Mucosa of stomach (tissue), 1 donor: Measurements from ENCODE around the gene FLACC1.
"Not testable (repeated sequence)": the region's sequence is repeated elsewhere in the genome, so short reads cannot be mapped to it uniquely, and the experiment has no call there.

Source experiments
- H3K27me3 ChIP-seq: one replicate; pipeline ENCODE4 v1.7.0; 2013; ENCODE audit warnings: mild to moderate bottlenecking, low read length; ENCODE audit not compliant: control insufficient read depth, insufficient read depth
- H3K36me3 ChIP-seq: one replicate; pipeline ENCODE4 v1.7.0; 2013; ENCODE audit warnings: low read length; ENCODE audit not compliant: control insufficient read depth, insufficient read depth
- H3K4me1 ChIP-seq: one replicate; pipeline ENCODE4 v1.7.0; 2013; ENCODE audit warnings: mild to moderate bottlenecking, low read length; ENCODE audit not compliant: control insufficient read depth, insufficient read depth
- H3K4me3 ChIP-seq: one replicate; pipeline ENCODE4 v1.7.0; 2013; ENCODE audit warnings: low read length
- H3K9ac ChIP-seq: one replicate; pipeline ENCODE4 v1.7.0; 2013; ENCODE audit warnings: mild to moderate bottlenecking, low read length, moderate library complexity
- H3K9me3 ChIP-seq: one replicate; pipeline ENCODE4 v1.7.0; 2013; ENCODE audit warnings: mild to moderate bottlenecking, low read length, moderate library complexity; ENCODE audit not compliant: control insufficient read depth
- donor health status: Pancreatic carcinoma.

The FLACC1 gene

DNA sequence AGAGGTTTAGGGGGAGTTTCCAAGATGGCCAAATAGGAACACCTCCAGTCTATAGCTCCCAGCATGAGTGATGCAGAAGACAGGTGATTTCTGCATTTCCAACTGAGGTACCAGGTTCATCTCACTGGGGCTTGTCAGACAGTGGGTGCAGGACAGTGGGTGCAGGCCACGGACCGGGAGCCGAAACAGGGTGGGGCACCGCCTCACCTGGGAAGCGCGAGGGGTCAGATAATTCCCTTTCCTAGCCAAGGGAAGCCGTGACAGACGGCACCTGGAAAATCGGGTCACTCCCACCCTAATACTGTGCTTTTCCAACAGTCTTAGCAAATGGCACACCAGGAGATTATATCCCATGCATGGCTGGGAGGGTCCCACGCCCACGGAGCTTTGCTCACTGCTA lies 57.2 kb downstream of the FLACC1 start:
- not testable (repeated sequence) for H3K36me3 ChIP-seq, H3K9ac ChIP-seq, H3K9me3 ChIP-seq, H3K4me3 ChIP-seq, H3K27me3 ChIP-seq, H3K4me1 ChIP-seq

DNA sequence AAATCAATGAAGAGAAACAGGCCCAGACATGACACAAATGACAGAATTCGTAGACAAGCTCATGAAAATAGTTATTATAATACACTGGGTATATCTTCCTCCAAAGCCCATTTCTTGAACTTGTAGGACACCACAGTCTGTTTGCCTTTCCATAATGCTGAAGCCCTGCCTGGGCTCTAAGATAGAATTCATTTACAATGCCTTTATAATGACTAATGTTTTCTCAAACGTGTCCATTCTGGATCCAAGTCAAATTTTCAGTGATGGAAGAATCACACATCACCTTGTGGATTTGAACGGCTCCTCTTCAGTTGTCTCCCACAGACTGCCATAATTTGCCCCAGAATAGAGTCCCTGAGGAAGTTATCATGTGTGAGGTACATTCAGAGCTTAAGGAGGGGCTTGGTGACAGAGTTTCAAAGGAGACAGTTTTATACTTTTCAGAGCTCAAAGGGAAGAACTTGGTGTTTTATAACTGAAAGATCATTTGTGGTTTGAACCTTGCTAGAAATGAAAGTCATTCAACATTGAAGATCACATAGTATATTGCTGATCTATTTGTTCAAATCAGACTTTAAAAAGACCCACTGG lies 58.6 kb downstream of the FLACC1 start:
- no peaks in the 10 kb centered on the region for H3K27me3 ChIP-seq
- H3K4me1 ChIP-seq, result no peaks in the 10 kb centered on the region
- no peak overlapping the region for H3K4me3 ChIP-seq
- no peaks in the 10 kb centered on the region for H3K36me3 ChIP-seq
- H3K9me3 ChIP-seq, result no peaks in the 10 kb centered on the region
- no peak overlapping the region for H3K9ac ChIP-seq

DNA sequence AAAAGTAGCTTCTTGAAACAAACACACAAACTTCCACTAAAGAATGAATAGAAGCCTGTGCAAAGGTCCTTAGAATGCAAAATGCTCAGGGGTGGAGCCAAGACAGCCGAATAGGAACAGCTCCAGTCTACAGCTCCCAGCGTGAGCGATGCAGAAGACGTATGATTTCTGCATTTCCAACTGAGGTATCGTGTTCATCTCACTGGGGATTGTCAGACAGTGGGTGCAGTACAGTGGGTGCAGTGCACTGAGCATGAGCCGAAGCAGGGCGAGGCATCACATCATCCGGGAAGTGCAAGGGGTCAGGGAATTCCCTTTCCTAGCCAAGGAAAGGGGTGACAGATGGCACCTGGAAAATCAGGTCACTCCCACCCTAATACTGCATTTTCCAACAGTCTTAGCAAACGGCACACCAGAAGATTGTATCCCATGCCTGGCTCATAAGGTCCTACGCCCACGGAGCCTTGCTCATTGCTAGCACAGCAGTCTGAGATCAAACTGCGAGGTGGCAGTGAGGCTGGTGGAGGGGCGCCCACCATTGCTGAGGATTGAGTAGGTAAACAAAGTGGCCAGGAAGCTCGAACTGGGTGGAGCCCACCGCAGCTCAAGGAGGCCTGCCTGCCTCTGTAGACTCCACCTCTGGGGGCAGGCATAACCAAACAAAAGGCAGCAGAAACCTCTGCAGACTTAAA lies 66.5 kb downstream of the FLACC1 start:
- H3K36me3 ChIP-seq, H3K4me1 ChIP-seq, H3K9me3 ChIP-seq, H3K4me3 ChIP-seq, H3K27me3 ChIP-seq, H3K9ac ChIP-seq: not testable (repeated sequence)

DNA sequence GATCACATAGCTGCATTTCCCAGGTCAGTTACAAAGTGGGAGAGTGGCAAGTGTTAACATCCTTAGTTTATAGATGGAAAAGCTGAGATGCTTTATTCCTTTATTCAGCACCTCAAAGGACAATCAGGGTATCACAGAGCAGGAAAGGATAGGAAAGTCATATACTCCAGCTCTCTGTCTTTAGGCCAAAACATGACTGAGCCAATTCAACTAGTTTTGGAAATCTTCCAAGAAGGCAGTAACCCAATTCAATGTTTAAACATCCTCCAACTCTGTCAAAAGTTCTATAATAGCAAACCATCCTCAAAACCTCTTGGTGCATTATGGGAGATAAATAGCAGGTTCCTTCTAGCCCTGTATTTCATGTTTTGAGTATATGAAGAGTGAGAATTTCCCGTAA lies 71.6 kb downstream of the FLACC1 start:
- Histone ChIP-seq H3K36me3 (peaks cover 4% of the 10 kb centered on the region), H3K9me3 (no peaks in the 10 kb centered on the region)

DNA sequence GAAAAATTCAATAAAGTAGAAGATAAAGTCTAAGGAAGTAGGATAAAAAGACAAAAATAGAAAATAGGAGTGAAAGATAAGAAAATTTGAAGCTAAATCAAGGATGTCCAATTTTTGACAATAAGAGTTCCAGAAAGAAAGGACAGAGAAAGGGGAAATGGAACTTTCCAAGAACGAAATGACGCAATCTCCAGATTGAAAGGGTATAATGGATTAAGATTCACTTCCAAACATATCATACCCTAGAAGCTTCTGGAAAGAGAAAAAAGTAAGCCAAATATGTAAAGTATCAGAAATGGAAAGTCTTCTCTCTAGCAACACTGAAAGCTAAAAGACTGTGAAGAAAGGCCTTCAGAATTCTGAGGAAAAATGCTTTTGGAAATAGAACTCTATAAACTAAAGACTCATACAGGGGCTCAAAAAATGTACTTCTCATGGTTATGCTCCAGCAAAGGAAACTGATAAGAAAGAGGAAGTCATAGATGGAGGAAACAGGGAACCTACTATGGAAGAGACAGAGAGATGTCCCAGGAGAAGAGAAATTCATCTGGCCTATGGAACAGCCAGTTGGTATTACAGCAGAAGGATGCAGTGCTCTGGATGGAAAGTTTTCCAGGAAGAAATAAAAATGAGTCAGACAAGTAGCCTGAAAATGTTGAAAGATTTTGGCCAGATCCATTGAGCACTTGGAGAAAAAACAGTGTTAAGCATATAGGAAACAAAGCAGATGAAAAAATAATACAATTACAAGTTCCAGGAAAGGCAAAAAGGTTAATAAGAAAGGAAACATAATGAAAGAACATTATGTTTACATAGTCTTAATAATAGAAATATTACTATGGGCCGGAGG lies 76.7 kb downstream of the FLACC1 start:
- Histone ChIP-seq H3K27me3 (no peaks in the 10 kb centered on the region), H3K4me3 (no peak overlapping the region), H3K4me1 (no peaks in the 10 kb centered on the region), H3K36me3 (no peaks in the 10 kb centered on the region), H3K9me3 (no peaks in the 10 kb centered on the region), H3K9ac (no peak overlapping the region)

More for the DNA sequence above, 71.6 kb downstream of the FLACC1 start:
- Histone ChIP-seq H3K9ac (no peak overlapping the region), H3K4me1 (no peaks in the 10 kb centered on the region), H3K4me3 (no peak overlapping the region), H3K27me3 (no peaks in the 10 kb centered on the region)

DNA sequence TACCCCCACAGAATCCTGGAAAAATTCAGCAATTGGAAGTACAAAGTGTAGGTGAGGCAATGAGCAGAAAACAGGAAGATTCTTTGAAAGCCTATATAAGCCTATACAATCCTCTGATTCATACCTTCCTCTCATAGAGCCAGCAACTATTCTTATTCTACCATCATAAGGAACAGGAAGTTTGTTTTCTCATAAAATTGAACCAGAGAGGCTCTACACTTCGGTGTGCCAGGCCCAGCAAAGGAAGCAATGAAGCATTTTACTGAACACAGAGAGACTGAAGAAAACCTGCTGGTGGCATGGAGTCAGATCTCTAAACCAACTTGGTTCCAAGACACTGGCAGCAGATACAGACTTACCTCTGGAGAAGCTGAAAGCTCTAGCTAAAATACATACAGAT lies 78.1 kb downstream of the FLACC1 start:
- Histone ChIP-seq H3K9me3 (no peaks in the 10 kb centered on the region), H3K36me3 (no peaks in the 10 kb centered on the region), H3K4me3 (no peak overlapping the region), H3K9ac (no peak overlapping the region), H3K27me3 (no peaks in the 10 kb centered on the region), H3K4me1 (no peaks in the 10 kb centered on the region)

DNA sequence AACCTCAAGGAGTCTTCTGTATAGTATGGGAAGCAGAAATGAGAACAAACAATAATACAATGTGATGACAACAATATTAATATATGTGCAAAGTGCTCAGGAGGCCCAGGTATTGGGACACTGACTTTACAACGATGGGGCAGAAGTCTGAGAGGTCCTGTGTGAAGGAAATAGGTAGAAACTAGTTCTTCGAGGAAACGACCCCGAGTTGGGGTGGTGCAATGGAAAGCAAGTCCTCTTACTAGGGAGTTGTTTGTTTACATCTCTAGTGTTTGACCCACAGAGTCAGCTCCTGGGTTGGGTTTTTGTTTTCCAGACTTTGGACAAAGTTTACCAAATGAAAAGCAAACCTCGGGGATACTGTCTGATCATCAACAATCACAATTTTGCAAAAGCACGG lies 80.6 kb downstream of the FLACC1 start:
- no peaks in the 10 kb centered on the region for H3K36me3 ChIP-seq
- H3K9ac ChIP-seq, result no peak overlapping the region
- H3K4me1 ChIP-seq, result no peaks in the 10 kb centered on the region
- no peaks in the 10 kb centered on the region for H3K27me3 ChIP-seq
- no peak overlapping the region for H3K4me3 ChIP-seq
- no peaks in the 10 kb centered on the region for H3K9me3 ChIP-seq

DNA sequence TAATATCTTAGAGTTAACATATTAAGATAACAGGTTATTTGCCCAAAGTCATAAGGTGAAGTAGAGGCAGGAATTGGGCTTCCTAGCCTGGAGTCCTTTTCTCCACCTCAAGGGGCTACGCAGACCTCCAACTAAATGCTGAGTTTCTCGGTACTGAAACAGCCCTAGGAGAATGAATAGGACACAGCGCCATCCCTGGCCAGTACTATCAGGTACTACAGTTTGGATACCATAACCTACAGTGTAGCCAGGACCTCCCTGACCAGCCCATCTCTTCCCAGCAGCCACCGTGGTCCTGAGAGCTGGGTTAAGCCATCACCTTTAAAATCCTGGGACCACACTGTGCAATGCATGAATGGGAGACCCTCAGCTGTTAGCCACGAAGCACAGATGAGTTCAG lies 81.2 kb downstream of the FLACC1 start:
- no peaks in the 10 kb centered on the region for H3K27me3 ChIP-seq
- H3K9ac ChIP-seq, result no peak overlapping the region
- no peak overlapping the region for H3K4me3 ChIP-seq
- H3K9me3 ChIP-seq, result no peaks in the 10 kb centered on the region
- H3K4me1 ChIP-seq, result no peaks in the 10 kb centered on the region
- no peaks in the 10 kb centered on the region for H3K36me3 ChIP-seq

DNA sequence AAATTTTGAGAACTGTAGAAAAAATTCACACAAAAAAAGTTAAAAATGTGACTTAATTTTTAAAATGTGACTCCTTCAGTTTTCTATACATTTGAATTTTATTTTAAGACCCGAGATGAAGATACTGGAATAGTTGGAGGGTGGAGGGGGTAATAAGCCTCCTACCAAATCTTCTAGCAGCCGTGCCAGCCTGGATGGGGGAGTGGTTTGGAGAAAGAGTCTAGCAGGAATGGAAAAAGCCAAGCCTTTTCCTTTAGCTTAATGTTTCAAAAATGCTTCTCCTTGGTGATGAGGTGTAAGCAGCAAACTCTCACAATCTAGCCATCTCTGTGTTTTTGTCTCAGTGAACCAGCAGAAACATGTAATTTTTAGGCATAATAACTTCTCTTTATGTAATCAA lies 82.1 kb downstream of the FLACC1 start:
- Histone ChIP-seq H3K9me3 (no peaks in the 10 kb centered on the region), H3K27me3 (no peaks in the 10 kb centered on the region), H3K4me1 (no peaks in the 10 kb centered on the region), H3K36me3 (no peaks in the 10 kb centered on the region), H3K9ac (no peak overlapping the region), H3K4me3 (no peak overlapping the region)

DNA sequence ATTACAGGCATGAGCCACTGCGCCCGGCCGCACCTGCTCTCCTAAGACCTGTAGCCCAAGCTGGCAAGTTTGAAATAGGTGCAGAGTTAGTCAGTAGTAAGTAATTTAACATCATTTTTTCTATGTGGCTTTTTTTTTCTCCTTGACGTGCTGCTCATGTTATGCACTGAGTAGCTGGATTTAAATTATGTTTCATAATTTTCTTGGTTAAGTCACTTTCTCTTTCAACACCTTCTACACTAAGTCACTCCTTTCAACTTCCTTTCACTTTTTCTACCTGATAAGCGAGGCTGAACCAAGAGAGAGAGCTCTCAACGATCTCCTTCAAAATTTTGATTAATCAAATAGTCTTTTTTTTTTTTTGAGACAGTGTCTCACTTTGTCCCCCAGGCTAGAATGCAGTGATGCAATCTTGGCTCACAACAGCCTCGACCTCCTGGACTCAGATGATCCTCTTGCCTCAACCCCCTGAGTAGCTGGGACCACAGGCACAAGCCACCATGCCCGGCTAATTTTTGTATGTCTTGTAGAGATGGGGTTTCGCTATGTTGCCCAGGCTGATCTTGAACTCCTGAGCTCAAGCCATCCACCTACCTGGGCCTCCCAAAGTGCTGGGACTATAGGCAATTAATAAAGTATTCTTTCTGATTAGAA lies 83.7 kb downstream of the FLACC1 start:
- no peaks in the 10 kb centered on the region for H3K4me1 ChIP-seq
- H3K27me3 ChIP-seq, result no peaks in the 10 kb centered on the region
- H3K36me3 ChIP-seq, result no peaks in the 10 kb centered on the region
- no peak overlapping the region for H3K4me3 ChIP-seq
- no peak overlapping the region for H3K9ac ChIP-seq
- no peaks in the 10 kb centered on the region for H3K9me3 ChIP-seq

DNA sequence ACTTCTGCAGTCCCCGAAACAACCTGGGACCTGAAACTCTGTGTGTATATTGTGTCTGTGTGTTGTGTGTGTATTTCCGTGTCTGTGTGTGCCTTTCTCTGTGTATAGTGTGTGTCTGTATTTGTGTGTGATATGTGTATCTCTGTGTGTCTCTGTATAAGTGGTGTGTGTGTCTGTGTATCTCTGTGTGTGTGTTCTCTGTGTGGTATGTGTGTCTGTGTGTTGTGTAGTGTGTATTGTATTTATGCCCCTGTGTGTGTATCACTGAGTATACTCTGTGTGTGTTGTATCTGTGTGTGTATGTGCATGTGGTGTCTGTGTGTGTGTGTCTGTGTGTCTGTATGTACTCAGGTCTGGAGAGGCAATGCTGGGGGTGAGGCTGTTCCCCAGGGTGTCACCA lies 85.2 kb downstream of the FLACC1 start:
- H3K36me3 ChIP-seq, result no peaks in the 10 kb centered on the region
- no peak overlapping the region for H3K4me3 ChIP-seq
- H3K9ac ChIP-seq, result no peak overlapping the region
- H3K9me3 ChIP-seq, result no peaks in the 10 kb centered on the region
- no peaks in the 10 kb centered on the region for H3K4me1 ChIP-seq
- no peaks in the 10 kb centered on the region for H3K27me3 ChIP-seq
